Measurements from ENCODE around the gene GUCA1C. TPM values are rescaled to one million over a fixed set of nuclear protein-coding genes. Genes with fewer than 3 reads are reported as not detected.

Gene GUCA1C
- total and polyA plus RNA-seq, 10 of the 15 experiments (the other 5 are each of a cell fraction or from before 2014, with no cell fraction given) = not detected

DNA sequence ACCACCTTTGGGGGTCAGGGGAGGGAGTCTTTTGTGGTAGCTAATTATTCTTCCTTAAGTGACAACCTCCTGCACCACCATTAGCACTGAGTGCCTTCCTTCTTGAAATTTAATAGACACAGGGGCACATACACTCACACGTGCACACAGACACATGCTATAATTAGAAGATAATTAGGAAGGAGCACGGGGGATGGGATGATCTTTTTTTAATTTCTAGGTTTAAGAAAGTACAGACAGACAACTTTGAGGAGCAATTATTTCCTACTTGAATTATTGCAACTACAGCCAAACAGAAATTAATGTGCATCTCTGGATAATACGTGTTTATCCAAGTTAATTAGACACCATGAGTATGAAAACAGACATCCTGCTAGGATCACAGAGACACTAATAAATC lies 44.8 kb upstream of the GUCA1C start:
- H3K4me2 ChIP-seq (ENCODE audit: control insufficient read depth, insufficient read depth) = no peak overlapping the region
- no peaks in the 10 kb centered on the region for H3K79me2 ChIP-seq (ENCODE audit: control insufficient read depth, insufficient read depth, low read length)
- H3K27ac ChIP-seq (ENCODE audit: control insufficient read depth, insufficient read depth) = no peak overlapping the region
- no peaks in the 10 kb centered on the region for H3K36me3 ChIP-seq (ENCODE audit: control insufficient read depth in 2 of 2, insufficient read depth in 2 of 2, low read length in 1 of 2)
- DNase-seq (ENCODE audit: low read depth, low spot score) = no peak
- WGBS (ENCODE audit: insufficient coverage, insufficient replicate concordance, low lambda C conversion rate, missing lambda C conversion rate) = 6% methylated on average over 3 of the region's 3 CpGs
- POLR2A ChIA-PET = no interaction called here
- H2AFZ ChIP-seq (ENCODE audit: control insufficient read depth, low read depth, low read length) = no peak overlapping the region
- CTCF ChIA-PET = interaction anchor here (1.7 kb wide), 2 partner anchors 21 to 25 kb away, joined by 3 to 6 read pairs; no protein-coding TSS in a partner anchor
- H3K9ac ChIP-seq (ENCODE audit: control insufficient read depth, insufficient read depth, low read length) = no peak overlapping the region
- no TSS peak for BruUV-seq (replicated peaks)
- intact Hi-C loops (cut with micrococcal nuclease; ENCODE audit: unreplicated experiment) = no loop called here
- H3K9me3 ChIP-seq (replicated peaks; ENCODE audit: control insufficient read depth, insufficient read depth, low read length) = no peaks in the 10 kb centered on the region
- no peak for ATAC-seq
- in situ Hi-C loops (cut with MboI) = no loop called here
- H4K20me1 ChIP-seq (ENCODE audit: control insufficient read depth, insufficient read depth) = no peaks in the 10 kb centered on the region
- no peaks in the 10 kb centered on the region for H3K27me3 ChIP-seq (replicated peaks in 1 of 2; ENCODE audit: control insufficient read depth in 2 of 2, insufficient read depth in 2 of 2, low read length in 1 of 2)
- RAD21 ChIA-PET (ENCODE audit: unreplicated experiment) = no interaction called here
- FAIRE-seq = no peak
- no peak overlapping the region for H3K4me3 ChIP-seq
- no peaks in the 10 kb centered on the region for H3K4me1 ChIP-seq (ENCODE audit: control insufficient read depth, insufficient read depth, low read length)
- SMC1A ChIA-PET (ENCODE audit: uncharacterized antibody, unreplicated experiment) = interaction anchor here (0.8 to 1.4 kb wide), 2 partner anchors 11 to 25 kb away, joined by 3 to 4 read pairs; no protein-coding TSS in a partner anchor
- TF ChIP-seq NR2C2 (IDR thresholded peaks at IDR 0.05; ENCODE audit: borderline replicate concordance, control insufficient read depth, insufficient read length, low read depth) (no peak), TCF12 (IDR thresholded peaks at IDR 0.05; ENCODE audit: low read depth, low read length) (no peak), IKZF1 (conservative IDR thresholded peaks at IDR 0.05) (no peak), BCL3 (IDR thresholded peaks at IDR 0.05; ENCODE audit: borderline replicate concordance, insufficient read depth, low read depth, low read length, poor library complexity, severe bottlenecking) (no peak), PBX3 (IDR thresholded peaks at IDR 0.05; ENCODE audit: insufficient replicate concordance, low read depth, low read length) (no peak), JUNB (IDR thresholded peaks at IDR 0.05) (no peak), MXI1 (IDR thresholded peaks at IDR 0.05; ENCODE audit: low read depth, low read length) (no peak), HCFC1 (IDR thresholded peaks at IDR 0.05; ENCODE audit: low read length) (no peak), SMARCA5 (IDR thresholded peaks at IDR 0.05) (no peak), CEBPB (IDR thresholded peaks at IDR 0.05; ENCODE audit: borderline replicate concordance in 1 of 2, low read depth in 2 of 2, low read length in 2 of 2) (no peak), YY1 (IDR thresholded peaks at IDR 0.05; ENCODE audit: low read depth, low read length) (no peak), SIN3A (IDR thresholded peaks at IDR 0.05; ENCODE audit: low read depth, low read length) (no peak), SUZ12 (IDR thresholded peaks at IDR 0.05; ENCODE audit: unreplicated experiment) (no peak), RAD21 (IDR thresholded peaks at IDR 0.05; ENCODE audit: insufficient read depth, low read depth, low read length) (no peak), POLR2A (IDR thresholded peaks at IDR 0.05; ENCODE audit: low read depth, low read length) (no peak), RCOR1 (conservative IDR thresholded peaks at IDR 0.05; ENCODE audit: low read depth, low read length) (no peak), KDM1A (IDR thresholded peaks at IDR 0.05; ENCODE audit: borderline replicate concordance) (no peak)
- TF ChIP-seq, protein P1, sequence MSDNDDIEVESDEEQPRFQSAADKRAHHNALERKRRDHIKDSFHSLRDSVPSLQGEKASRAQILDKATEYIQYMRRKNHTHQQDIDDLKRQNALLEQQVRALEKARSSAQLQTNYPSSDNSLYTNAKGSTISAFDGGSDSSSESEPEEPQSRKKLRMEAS (IDR thresholded peaks at IDR 0.05; ENCODE audit: low read depth, low read length) = no peak
- TF ChIP-seq, protein P2, sequence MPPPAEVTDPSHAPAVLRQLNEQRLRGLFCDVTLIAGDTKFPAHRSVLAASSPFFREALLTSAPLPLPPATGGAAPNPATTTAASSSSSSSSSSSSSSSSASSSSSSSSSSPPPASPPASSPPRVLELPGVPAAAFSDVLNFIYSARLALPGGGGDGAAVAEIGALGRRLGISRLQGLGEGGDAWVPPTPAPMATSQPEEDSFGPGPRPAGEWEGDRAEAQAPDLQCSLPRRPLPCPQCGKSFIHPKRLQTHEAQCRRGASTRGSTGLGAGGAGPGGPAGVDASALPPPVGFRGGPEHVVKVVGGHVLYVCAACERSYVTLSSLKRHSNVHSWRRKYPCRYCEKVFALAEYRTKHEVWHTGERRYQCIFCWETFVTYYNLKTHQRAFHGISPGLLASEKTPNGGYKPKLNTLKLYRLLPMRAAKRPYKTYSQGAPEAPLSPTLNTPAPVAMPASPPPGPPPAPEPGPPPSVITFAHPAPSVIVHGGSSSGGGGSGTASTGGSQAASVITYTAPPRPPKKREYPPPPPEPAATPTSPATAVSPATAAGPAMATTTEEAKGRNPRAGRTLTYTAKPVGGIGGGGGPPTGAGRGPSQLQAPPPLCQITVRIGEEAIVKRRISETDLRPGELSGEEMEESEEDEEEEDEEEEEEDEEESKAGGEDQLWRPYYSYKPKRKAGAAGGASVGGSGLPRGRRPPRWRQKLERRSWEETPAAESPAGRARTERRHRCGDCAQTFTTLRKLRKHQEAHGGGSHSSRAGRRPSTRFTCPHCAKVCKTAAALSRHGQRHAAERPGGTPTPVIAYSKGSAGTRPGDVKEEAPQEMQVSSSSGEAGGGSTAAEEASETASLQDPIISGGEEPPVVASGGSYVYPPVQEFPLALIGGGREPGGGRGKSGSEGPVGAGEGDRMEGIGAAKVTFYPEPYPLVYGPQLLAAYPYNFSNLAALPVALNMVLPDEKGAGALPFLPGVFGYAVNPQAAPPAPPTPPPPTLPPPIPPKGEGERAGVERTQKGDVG (CRISPR knock-in tag; IDR thresholded peaks at IDR 0.05) = no peak

Data from GM12878 (cell line).